AG20443 (cell line): ENCODE results near the gene KRTAP5-10.
"Not testable (repeated sequence)": the region's sequence is repeated elsewhere in the genome, so short reads cannot be mapped to it uniquely, and the experiment has no call there.

Experiments used
- DNase-seq: peaks from one replicate; pipeline ENCODE4 v3.0.0; 2012; ENCODE audit warnings: low spot score, mixed read lengths

Gene KRTAP5-10

GRCh38 chr11:71572811-71573210, 7.4 kb downstream of the KRTAP5-10 start:
- DNase-seq, result no peak

- no peak for DNase-seq
Measured at GRCh38 chr11:71574418-71574817, 9.1 kb downstream of the KRTAP5-10 start.

GRCh38 chr11:71575723-71576424, 10.5 kb downstream of the KRTAP5-10 start:
- no peak for DNase-seq

GRCh38 chr11:71576688-71577465, 11.5 kb downstream of the KRTAP5-10 start:
- DNase-seq, result not testable (repeated sequence)

GRCh38 chr11:71577469-71578004, 12.2 kb downstream of the KRTAP5-10 start:
- DNase-seq, result no peak

GRCh38 chr11:71579513-71579912, 14.2 kb downstream of the KRTAP5-10 start:
- DNase-seq, result not testable (repeated sequence)

GRCh38 chr11:71580057-71581003, 15.0 kb downstream of the KRTAP5-10 start:
- peak; percentile 77 for DNase-seq

- no peak for DNase-seq
Measured at GRCh38 chr11:71581826-71582225, 16.5 kb downstream of the KRTAP5-10 start.

GRCh38 chr11:71582309-71582895, 17.0 kb downstream of the KRTAP5-10 start, which contains the start of gene KRTAP5-11:
KRTAP5-11 (minus strand) TSS chr11:71582875; CDS start chr11:71582837, 38 bp downstream.
- no peak for DNase-seq

- DNase-seq, result not testable (repeated sequence)
Measured at GRCh38 chr11:71582969-71583368, 17.6 kb downstream of the KRTAP5-10 start.

- DNase-seq, result not testable (repeated sequence)
Measured at GRCh38 chr11:71585673-71586072, 20.3 kb downstream of the KRTAP5-10 start.

- DNase-seq, result not testable (repeated sequence)
Measured at GRCh38 chr11:71588314-71588713, 23.0 kb downstream of the KRTAP5-10 start.

- not testable (repeated sequence) for DNase-seq
Measured at GRCh38 chr11:71588822-71589545, 23.6 kb downstream of the KRTAP5-10 start.

- DNase-seq, result not testable (repeated sequence)
Measured at GRCh38 chr11:71589546-71589920, 24.2 kb downstream of the KRTAP5-10 start.

GRCh38 chr11:71603221-71603620, 37.9 kb downstream of the KRTAP5-10 start:
- not testable (repeated sequence) for DNase-seq

- not testable (repeated sequence) for DNase-seq
Measured at GRCh38 chr11:71604798-71605488, 39.6 kb downstream of the KRTAP5-10 start.

GRCh38 chr11:71606853-71607519, 41.6 kb downstream of the KRTAP5-10 start:
- DNase-seq, result not testable (repeated sequence)

- not testable (repeated sequence) for DNase-seq
Measured at GRCh38 chr11:71607520-71608216, 42.3 kb downstream of the KRTAP5-10 start.

GRCh38 chr11:71608272-71608671, 42.9 kb downstream of the KRTAP5-10 start:
- DNase-seq, result not testable (repeated sequence)
